ENCODE measurements around the gene SLC8A1.

SLC8A1 gene

DNA sequence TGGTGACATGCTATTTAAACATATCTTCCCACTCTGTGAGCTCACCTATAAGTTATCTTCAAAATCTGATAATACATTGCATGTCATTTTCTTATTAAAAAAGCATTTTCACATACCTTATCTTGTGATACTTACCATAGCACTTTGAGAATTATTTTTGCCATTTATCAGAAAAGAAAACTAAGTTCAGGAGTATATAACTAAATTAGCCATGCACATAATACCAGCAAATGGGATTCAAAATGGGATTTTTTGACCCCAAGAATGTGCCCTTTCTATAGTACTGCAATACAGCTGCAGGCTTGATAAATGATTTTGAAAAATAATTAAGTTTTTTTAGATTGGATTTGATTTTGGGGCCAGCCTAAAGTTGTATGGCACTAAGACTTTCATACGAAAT, 41.2 kb downstream of the SLC8A1 start:
- no peak overlapping the region for H3K4me3 ChIP-seq (ENCODE audit: low read depth, low read length)
- in situ Hi-C loops (cut with HindIII; ENCODE audit: low sequenced_read_pairs), result no loop called here
- no peak for DNase-seq (ENCODE audit: low read depth)
- TF ChIP-seq CTCF (IDR thresholded peaks at IDR 0.05; ENCODE audit: low read depth, low read length, missing control alignments), result no peak

GRCh38 chr2:40409734-40410133, 42.2 kb downstream of the SLC8A1 start:
- no peak for TF ChIP-seq CTCF (IDR thresholded peaks at IDR 0.05; ENCODE audit: low read depth, low read length, missing control alignments)
- H3K4me3 ChIP-seq (ENCODE audit: low read depth, low read length), result no peak overlapping the region
- DNase-seq (ENCODE audit: low read depth), result no peak
- in situ Hi-C loops (cut with HindIII; ENCODE audit: low sequenced_read_pairs), result no loop called here

- TF ChIP-seq CTCF (IDR thresholded peaks at IDR 0.05; ENCODE audit: low read depth, low read length, missing control alignments), result no peak
- no peak for DNase-seq (ENCODE audit: low read depth)
- no peak overlapping the region for H3K4me3 ChIP-seq (ENCODE audit: low read depth, low read length)
- in situ Hi-C loops (cut with HindIII; ENCODE audit: low sequenced_read_pairs), result no loop called here
These were observed 45.2 kb downstream of the SLC8A1 start for GRCh38 chr2:40406485-40407289.

DNA sequence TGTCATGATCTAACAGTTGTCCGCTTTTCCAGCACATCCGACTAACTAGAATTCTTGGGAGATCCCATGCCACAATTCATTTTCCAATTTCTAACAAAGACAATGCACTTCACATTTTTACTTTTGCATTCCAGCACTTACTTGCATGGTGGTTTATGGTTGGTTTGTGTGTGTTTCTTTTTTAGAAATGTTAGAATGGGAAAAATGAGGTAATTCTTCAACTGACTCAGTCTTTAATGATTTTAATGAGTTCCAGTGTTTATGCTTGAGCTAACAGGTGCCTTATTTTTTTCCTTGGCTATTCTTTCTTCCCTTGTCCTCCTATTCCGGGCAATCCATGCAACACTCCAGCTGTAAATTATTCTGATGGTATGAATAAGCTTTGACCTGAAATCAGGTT, 46.4 kb downstream of the SLC8A1 start:
- in situ Hi-C loops (cut with HindIII; ENCODE audit: low sequenced_read_pairs), result no loop called here
- H3K4me3 ChIP-seq (ENCODE audit: low read depth, low read length), result no peak overlapping the region
- TF ChIP-seq CTCF (IDR thresholded peaks at IDR 0.05; ENCODE audit: low read depth, low read length, missing control alignments), result no peak
- peak; percentile 59 for DNase-seq (ENCODE audit: low read depth)

- no peak for TF ChIP-seq CTCF (IDR thresholded peaks at IDR 0.05; ENCODE audit: low read depth, low read length, missing control alignments)
- H3K4me3 ChIP-seq (ENCODE audit: low read depth, low read length), result no peak overlapping the region
- in situ Hi-C loops (cut with HindIII; ENCODE audit: low sequenced_read_pairs), result no loop called here
- no peak for DNase-seq (ENCODE audit: low read depth)
These were observed 47.4 kb downstream of the SLC8A1 start for GRCh38 chr2:40404517-40404916.

GRCh38 chr2:40403233-40403836, 48.6 kb downstream of the SLC8A1 start:
- no peak overlapping the region for H3K4me3 ChIP-seq (ENCODE audit: low read depth, low read length)
- in situ Hi-C loops (cut with HindIII; ENCODE audit: low sequenced_read_pairs), result no loop called here
- peak; percentile 18 for DNase-seq (ENCODE audit: low read depth)
- TF ChIP-seq CTCF (IDR thresholded peaks at IDR 0.05; ENCODE audit: low read depth, low read length, missing control alignments), result no peak

All from astrocyte of the cerebellum (primary cell).